Measurements from ENCODE around the gene ARL6IP4.

ARL6IP4 gene

GRCh38 chr12:122965321-122965751 is 15.1 kb upstream of the ARL6IP4 start:
- TF ChIP-seq ZFX (IDR thresholded peaks at IDR 0.05; ENCODE audit: borderline replicate concordance) (no peak), CTCF (IDR thresholded peaks at IDR 0.05) (no peak)
- H3K27ac ChIP-seq: peak overlapping the region; percentile 27; the same call in 1 of the 2 replicates

- H3K27ac ChIP-seq: peak within 1 kb of the TSS; percentile 27
These were observed 14.4 kb upstream of the ARL6IP4 start, which contains the start of gene ABCB9 for GRCh38 chr12:122965851-122966742. Gene ABCB9 (minus strand): TSS chr12:122966463. CDS start chr12:122960235, 6,228 bp downstream.

GRCh38 chr12:122966743-122967550 is 13.5 kb upstream of the ARL6IP4 start:
- TF ChIP-seq ZFX (IDR thresholded peaks at IDR 0.05; ENCODE audit: borderline replicate concordance) (no peak), CTCF (IDR thresholded peaks at IDR 0.05) (no peak)
- no peak overlapping the region; the same call in 1 of the 2 replicates for H3K27ac ChIP-seq

More at GRCh38 chr12:122965851-122966742, 14.4 kb upstream of the ARL6IP4 start, which contains the start of gene ABCB9:
- no peak for TF ChIP-seq ZFX (IDR thresholded peaks at IDR 0.05; ENCODE audit: borderline replicate concordance)
- no peak for TF ChIP-seq CTCF (IDR thresholded peaks at IDR 0.05)

GRCh38 chr12:122968104-122968503 is 12.4 kb upstream of the ARL6IP4 start:
- no peak for TF ChIP-seq CTCF (IDR thresholded peaks at IDR 0.05)
- no peak for TF ChIP-seq ZFX (IDR thresholded peaks at IDR 0.05; ENCODE audit: borderline replicate concordance)
- no peak overlapping the region for H3K27ac ChIP-seq

GRCh38 chr12:122969676-122970075 is 10.8 kb upstream of the ARL6IP4 start:
- H3K27ac ChIP-seq: no peak overlapping the region
- no peak for TF ChIP-seq CTCF (IDR thresholded peaks at IDR 0.05)

GRCh38 chr12:122974274-122974891 is 6.1 kb upstream of the ARL6IP4 start:
- TF ChIP-seq ZFX (IDR thresholded peaks at IDR 0.05; ENCODE audit: borderline replicate concordance) (no peak), CTCF (IDR thresholded peaks at IDR 0.05) (no peak)
- H3K27ac ChIP-seq: peak overlapping the region; percentile 97
